Glomerular visceral epithelial cell (primary cell): Measurements from ENCODE around the gene FOXD2.

ENCODE experiments used
- DNase-seq: peaks from one replicate; pipeline ENCODE4 v3.0.0-alpha.2; 2016; ENCODE audit errors: extremely low spot score

Gene FOXD2

GRCh38 chr1:47417170-47418044 is 20.4 kb upstream of the FOXD2 start:
- DNase-seq: no peak

GRCh38 chr1:47418122-47418521 is 19.7 kb upstream of the FOXD2 start:
- DNase-seq: no peak

GRCh38 chr1:47418681-47419325 is 19.0 kb upstream of the FOXD2 start:
- DNase-seq: no peak

GRCh38 chr1:47420547-47420946 is 17.3 kb upstream of the FOXD2 start:
- DNase-seq: no peak

- no peak for DNase-seq
Measured at GRCh38 chr1:47423872-47424271, 14.0 kb upstream of the FOXD2 start.

GRCh38 chr1:47424336-47424982 is 13.4 kb upstream of the FOXD2 start:
- peak; percentile 54 for DNase-seq

- DNase-seq: peak; percentile 25
Measured at GRCh38 chr1:47431534-47431933, 6.3 kb upstream of the FOXD2 start.

- DNase-seq: peak; percentile 56
Measured at GRCh38 chr1:47432071-47433036, 5.5 kb upstream of the FOXD2 start.

GRCh38 chr1:47433037-47433421 is 4.8 kb upstream of the FOXD2 start:
- DNase-seq: no peak

- no peak for DNase-seq
Measured at GRCh38 chr1:47433477-47434050, 4.3 kb upstream of the FOXD2 start.

GRCh38 chr1:47434051-47434842 is 3.6 kb upstream of the FOXD2 start:
- DNase-seq: no peak

GRCh38 chr1:47435506-47436303 is 2.1 kb upstream of the FOXD2 start:
- DNase-seq: no peak

- peak; percentile 77 for DNase-seq
Measured at GRCh38 chr1:47436304-47436978, 1.4 kb upstream of the FOXD2 start.

GRCh38 chr1:47436979-47437446 is 831 bp upstream of the FOXD2 start:
- peak; percentile 37 for DNase-seq

- no peak for DNase-seq
Measured at GRCh38 chr1:47438165-47439016, 547 bp downstream of the FOXD2 start.

GRCh38 chr1:47439017-47439818 is 1.4 kb downstream of the FOXD2 start:
- DNase-seq: no peak
